DOHH2 (cell line): ENCODE measurements around the gene IGBP1.

Experiments
- EZH2phosphoT487 ChIP-seq: fragments of 200-600 bp; sonication (generic); IDR thresholded peaks from 2 replicates; pipeline ENCODE4 v1.6.1; 2017; ENCODE audit warnings: borderline replicate concordance, mild to moderate bottlenecking, antibody characterized with exemption, low read length, moderate library complexity, mixed read lengths
- TF ChIP-seq, protein P1 (sequence below): fragments of 200-600 bp; sonication (generic); IDR thresholded peaks from one replicate; pipeline ENCODE4 v1.5.1; 2014; ENCODE audit warnings: antibody characterized with exemption, mild to moderate bottlenecking, low read depth, low read length; ENCODE audit not compliant: poor library complexity, severe bottlenecking

DNA sequence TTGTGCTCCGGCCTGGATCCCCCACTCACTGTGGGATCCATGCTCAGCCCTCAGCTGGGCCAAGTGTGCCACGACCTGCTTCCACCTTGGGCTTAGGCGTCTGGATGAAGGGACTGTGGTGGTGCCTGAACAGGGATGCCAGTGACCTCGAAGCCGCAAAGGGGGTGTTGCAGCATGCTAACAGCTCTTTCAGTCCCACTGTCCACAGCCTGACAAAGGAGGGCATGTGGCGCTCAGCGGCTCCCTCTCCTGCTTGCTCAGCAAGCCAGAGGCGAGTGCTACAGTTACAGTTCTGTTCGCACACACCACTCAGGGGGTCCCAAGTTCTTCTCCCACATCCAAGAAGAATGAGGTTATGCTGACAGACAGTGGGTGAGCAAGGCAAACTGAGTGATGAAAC, 5.2 kb upstream of the IGBP1 start:
- no peak for TF ChIP-seq EZH2phosphoT487
- TF ChIP-seq, protein P1, sequence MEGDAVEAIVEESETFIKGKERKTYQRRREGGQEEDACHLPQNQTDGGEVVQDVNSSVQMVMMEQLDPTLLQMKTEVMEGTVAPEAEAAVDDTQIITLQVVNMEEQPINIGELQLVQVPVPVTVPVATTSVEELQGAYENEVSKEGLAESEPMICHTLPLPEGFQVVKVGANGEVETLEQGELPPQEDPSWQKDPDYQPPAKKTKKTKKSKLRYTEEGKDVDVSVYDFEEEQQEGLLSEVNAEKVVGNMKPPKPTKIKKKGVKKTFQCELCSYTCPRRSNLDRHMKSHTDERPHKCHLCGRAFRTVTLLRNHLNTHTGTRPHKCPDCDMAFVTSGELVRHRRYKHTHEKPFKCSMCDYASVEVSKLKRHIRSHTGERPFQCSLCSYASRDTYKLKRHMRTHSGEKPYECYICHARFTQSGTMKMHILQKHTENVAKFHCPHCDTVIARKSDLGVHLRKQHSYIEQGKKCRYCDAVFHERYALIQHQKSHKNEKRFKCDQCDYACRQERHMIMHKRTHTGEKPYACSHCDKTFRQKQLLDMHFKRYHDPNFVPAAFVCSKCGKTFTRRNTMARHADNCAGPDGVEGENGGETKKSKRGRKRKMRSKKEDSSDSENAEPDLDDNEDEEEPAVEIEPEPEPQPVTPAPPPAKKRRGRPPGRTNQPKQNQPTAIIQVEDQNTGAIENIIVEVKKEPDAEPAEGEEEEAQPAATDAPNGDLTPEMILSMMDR = no peak
